ENCODE data around the gene TIMM17A.

DNA sequence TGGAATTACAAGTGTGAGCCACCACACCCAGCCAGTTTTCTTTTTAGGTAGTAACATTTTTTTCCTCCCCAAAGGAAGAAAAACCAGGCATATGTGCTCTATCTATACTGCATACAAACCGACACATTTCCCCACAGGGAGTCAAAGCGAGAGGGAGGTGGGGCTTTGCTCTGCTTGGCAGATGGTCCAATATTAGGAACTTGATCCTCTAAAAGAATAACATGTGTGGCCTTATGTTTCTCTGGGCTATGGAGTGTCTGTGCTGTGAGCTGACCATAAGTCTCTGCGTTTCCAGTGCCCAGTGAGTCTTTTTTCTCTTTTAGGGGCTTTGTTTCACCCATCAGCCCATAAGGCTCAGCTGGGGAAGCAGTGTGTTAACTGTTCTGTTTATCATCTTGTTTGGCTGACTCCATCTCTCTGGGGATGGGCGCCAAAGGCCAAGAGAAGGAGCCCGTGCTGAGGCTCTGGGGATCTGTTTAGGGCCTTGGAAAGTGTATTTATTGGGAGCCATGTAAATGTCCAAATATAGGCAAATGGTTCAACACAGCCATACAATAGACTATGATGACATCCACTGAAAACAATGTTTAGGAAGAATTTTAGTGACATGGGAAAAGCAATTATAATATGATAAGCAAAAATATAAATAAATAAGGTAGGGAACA is 29.2 kb upstream of the TIMM17A start:
- TF ChIP-seq EZH2 (IDR thresholded peaks at IDR 0.05; ENCODE audit: insufficient read depth, poor library complexity, severe bottlenecking): no peak
- TF ChIP-seq EZH2phosphoT487 (IDR thresholded peaks at IDR 0.05; ENCODE audit: insufficient read depth, low read depth): no peak

Data from GM23248 (cell line).